GM12873 (cell line): ENCODE measurements around the gene EPGN.

Source experiments
- TF ChIP-seq, protein P1 (sequence below): IDR thresholded peaks from 2 replicates; pipeline ENCODE4 v1.5.1; 2012; ENCODE audit warnings: low read depth, mild to moderate bottlenecking, moderate library complexity, low read length, control low read depth; ENCODE audit not compliant: insufficient read depth; ENCODE audit errors: missing control alignments

The EPGN gene

DNA sequence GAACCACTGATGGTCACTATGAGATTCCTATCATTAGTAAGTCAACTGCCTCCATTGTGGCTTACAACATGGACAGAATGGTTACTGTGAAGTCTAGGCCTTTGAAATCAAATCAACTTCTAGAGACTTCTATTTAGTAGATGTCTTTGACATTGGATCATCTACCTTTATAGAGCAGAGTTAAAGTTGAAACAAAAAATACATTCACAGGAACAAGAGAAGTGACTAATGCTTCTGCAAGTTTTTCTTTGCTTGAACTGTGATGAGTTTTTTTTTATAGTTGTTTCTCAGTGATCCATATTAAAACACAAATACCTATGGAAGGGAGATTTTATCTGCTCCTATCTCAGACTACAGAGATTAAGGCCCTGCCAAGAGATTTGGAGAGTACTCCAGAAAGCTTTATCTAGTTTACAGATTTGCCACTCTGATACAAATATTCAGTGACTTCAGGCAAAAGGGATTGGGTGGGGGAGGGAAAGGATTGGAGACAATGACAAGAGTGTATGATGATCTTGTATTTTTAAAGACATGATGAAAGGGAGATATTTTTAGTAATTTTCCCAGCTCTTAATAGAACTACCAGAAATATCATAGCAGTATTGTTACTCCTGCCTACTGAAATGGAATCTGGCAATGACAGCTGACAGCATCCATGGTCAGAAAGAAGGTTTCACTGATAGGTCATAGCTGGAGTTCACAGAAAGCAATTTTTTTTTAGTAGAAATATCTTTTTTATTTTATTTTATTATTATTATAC lies 16.0 kb upstream of the EPGN start:
- TF ChIP-seq, protein P1, sequence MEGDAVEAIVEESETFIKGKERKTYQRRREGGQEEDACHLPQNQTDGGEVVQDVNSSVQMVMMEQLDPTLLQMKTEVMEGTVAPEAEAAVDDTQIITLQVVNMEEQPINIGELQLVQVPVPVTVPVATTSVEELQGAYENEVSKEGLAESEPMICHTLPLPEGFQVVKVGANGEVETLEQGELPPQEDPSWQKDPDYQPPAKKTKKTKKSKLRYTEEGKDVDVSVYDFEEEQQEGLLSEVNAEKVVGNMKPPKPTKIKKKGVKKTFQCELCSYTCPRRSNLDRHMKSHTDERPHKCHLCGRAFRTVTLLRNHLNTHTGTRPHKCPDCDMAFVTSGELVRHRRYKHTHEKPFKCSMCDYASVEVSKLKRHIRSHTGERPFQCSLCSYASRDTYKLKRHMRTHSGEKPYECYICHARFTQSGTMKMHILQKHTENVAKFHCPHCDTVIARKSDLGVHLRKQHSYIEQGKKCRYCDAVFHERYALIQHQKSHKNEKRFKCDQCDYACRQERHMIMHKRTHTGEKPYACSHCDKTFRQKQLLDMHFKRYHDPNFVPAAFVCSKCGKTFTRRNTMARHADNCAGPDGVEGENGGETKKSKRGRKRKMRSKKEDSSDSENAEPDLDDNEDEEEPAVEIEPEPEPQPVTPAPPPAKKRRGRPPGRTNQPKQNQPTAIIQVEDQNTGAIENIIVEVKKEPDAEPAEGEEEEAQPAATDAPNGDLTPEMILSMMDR, result no peak

- TF ChIP-seq, protein P1, result no peak
Observed at GRCh38 chr4:74293558-74293957, 14.7 kb upstream of the EPGN start.

- TF ChIP-seq, protein P1, result no peak
Observed at GRCh38 chr4:74294681-74295080, 13.6 kb upstream of the EPGN start.

DNA sequence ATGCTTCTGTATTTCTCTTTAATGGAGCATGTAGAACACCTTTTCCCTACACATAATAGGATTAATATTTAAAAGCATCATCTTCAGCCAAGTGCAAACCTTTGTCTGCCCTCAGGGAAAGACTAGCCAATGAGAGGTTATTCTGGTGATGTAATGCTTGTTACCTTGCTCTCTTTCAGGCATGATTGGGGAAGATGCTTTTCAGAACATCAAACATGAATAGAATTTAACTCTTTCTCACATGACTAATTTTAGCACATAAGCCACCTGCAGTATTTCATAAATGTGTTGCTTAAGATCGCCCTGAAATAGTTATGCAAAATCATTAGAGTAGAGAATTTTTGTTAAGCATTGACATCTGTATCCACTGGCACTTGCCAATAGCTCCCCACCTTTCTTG lies 10.7 kb upstream of the EPGN start:
- TF ChIP-seq, protein P1, result no peak

DNA sequence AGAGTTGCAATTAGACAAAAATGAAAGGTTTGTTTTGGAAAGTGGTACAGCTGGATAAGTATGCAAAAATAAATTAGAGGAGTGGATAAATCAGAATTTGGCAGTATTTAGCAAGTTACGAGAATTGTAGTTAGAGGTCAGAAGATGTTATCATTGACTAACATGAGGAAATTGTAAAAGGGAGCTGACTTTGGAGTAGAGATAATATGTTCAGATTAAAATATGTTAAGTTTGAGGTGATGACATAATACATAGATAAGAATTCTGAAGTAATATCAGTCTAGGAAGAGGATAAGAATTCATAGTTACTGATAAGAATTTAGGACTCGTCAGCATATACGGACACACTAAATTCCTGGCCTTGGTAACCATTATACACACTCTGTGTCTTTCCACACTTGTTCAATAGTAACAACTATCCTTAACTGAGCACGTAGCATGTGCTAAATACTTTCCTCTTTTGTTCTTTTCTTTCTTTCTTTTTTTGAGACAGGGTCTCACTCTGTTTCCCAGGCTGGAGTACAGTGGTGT lies 4.1 kb upstream of the EPGN start:
- TF ChIP-seq, protein P1, result no peak

- TF ChIP-seq, protein P1, result no peak
Observed at GRCh38 chr4:74305000-74305399, 3.3 kb upstream of the EPGN start.

DNA sequence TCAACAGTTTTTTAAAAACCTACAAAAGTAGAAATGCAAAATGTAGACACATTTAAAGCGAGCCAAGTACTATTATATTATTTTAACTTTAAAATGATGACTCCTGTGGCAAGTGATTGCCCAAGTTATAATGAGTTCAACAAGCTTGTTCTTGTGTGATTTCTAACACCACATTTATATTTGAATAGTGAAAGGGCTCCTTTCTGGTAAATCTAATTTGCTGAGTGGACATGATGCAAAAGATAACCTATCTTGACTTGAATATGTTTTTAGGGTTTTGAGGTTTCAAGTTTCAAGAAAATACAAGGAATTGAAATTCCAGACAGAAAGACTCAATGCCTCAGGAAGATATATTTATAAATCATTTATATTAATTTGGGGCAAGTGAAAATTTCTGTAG lies 1.1 kb upstream of the EPGN start:
- TF ChIP-seq, protein P1, result no peak
